HFF-Myc (cell line): ENCODE measurements around the gene NTM.

ENCODE experiments used
- DNase-seq: peaks from one replicate; pipeline ENCODE4 v3.0.0-alpha.2; 2011; ENCODE audit warnings: low read depth; ENCODE audit errors: extremely low read depth
- H3K4me3 ChIP-seq: replicated peaks from 2 replicates; pipeline ENCODE4 v1.5.1; 2011; ENCODE audit warnings: low read depth, mild to moderate bottlenecking, control low read depth, low read length
- TF ChIP-seq, protein P1 (sequence below): IDR thresholded peaks from 2 replicates; pipeline ENCODE4 v1.5.1; 2012; ENCODE audit warnings: mild to moderate bottlenecking, low read depth, low read length, control low read depth; ENCODE audit errors: missing control alignments

NTM gene

DNA sequence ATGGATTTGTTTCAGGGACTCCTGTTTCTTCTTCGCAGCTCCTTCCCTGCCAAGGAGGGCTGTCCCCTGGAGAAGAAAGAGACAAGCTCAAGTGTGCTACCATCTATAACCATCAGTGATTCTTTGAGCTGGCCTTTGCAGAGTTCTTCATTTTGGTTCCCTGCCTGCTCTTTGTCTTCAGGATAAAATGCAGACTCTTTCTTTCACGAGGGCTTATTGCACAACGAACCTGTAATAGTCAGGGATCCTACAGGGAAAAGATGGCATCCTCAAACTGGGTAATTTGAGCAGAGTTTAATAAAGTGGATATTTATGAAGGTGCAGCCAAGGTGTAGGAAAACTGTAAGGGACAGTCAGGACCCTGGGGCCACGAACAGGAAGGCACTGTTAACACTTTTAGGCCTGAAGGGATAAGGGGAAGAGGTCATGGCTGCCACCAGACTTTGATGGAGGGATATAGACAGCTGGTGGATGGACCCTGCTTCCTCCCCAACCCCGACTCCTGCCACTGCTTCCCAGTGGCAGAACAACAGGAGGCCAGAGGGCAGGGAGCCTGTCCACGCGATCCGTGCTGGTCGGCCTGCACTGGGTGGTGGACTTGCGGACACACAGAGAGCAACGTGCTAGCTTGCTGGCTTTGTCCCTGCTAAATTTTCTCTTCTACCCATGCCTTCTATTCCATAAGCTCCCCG is 767.0 kb downstream of the NTM start:
- DNase-seq: no peak
- H3K4me3 ChIP-seq: no peak overlapping the region
- TF ChIP-seq, protein P1, sequence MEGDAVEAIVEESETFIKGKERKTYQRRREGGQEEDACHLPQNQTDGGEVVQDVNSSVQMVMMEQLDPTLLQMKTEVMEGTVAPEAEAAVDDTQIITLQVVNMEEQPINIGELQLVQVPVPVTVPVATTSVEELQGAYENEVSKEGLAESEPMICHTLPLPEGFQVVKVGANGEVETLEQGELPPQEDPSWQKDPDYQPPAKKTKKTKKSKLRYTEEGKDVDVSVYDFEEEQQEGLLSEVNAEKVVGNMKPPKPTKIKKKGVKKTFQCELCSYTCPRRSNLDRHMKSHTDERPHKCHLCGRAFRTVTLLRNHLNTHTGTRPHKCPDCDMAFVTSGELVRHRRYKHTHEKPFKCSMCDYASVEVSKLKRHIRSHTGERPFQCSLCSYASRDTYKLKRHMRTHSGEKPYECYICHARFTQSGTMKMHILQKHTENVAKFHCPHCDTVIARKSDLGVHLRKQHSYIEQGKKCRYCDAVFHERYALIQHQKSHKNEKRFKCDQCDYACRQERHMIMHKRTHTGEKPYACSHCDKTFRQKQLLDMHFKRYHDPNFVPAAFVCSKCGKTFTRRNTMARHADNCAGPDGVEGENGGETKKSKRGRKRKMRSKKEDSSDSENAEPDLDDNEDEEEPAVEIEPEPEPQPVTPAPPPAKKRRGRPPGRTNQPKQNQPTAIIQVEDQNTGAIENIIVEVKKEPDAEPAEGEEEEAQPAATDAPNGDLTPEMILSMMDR: no peak

DNA sequence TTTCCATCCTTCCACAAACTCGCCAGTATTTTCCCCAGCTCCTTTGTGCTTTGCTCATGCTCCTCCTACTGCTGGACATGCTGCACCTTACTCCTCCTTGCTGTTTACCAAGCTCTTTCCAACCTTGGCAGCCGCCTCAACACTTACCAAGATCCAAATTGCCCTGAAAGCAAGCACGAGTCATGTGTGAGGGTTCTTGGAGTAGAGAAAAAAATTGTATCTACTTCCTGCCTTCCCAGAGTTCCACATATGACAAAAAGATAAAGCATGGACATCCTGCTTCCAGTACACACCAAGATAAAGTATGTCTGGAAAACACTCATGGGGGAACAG is 767.5 kb downstream of the NTM start:
- TF ChIP-seq, protein P1: no peak

DNA sequence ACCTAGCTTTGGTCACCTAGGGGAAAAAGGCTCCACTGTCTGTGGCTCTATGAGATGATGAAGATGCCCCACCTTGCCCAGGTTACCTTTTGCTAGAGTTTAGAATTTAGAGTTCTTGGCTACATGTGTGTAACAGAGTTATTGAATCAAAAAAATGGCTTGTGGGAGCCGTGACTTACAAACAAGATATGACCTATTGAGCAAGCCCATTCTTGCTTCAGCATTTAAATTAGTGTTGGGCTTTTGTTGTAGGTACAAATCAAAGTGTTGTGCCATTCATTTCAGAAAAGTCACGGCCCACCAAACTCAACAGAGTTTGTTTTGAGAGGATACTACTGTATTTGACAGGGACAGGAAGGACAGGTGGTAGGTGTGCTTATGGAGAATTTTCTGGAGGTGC is 768.8 kb downstream of the NTM start:
- no peak for DNase-seq
- no peak overlapping the region for H3K4me3 ChIP-seq
- TF ChIP-seq, protein P1: no peak

More for the DNA sequence above, 767.5 kb downstream of the NTM start:
- H3K4me3 ChIP-seq: no peak overlapping the region
- DNase-seq: no peak

DNA sequence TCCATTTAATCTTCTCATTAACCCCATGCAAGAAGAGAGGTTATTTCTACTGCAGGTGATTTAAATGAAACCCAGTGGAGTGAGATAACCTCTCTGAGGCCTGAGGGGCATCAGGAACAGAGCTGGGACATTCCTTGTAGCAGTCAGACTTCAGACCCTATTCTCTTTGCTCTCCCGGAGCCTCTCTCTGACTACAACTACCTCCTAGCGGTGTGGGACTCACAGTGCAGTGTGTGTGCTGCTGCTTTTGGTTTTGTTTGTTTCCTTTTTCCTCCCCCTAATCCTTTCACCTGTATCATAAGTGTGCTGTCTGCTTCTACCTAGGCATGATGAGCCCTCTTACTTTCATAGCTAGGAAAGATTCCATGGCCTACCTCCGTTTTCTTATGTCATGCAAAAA is 769.6 kb downstream of the NTM start:
- H3K4me3 ChIP-seq: no peak overlapping the region
- DNase-seq: no peak
- TF ChIP-seq, protein P1: no peak

DNA sequence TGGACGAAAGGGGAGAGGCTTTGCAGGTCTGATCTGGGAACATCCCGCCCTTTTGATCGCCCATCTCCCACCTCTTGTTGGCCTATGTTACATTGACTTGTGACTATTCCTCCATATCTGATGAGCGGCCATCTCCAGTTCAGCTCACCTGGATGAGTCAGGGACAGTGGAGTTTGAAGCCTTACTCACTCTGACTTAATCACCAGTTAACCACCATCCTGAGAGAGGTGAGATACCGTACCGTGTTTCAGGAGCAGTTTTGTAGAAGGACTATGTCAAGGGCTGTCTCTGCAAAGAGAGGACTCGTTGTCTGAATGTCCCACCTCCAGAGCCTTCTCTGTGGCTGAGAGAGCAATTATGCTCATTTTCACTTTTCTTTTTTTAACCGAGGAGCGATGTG is 771.7 kb downstream of the NTM start:
- TF ChIP-seq, protein P1: no peak
- H3K4me3 ChIP-seq: no peak overlapping the region
- DNase-seq: no peak

DNA sequence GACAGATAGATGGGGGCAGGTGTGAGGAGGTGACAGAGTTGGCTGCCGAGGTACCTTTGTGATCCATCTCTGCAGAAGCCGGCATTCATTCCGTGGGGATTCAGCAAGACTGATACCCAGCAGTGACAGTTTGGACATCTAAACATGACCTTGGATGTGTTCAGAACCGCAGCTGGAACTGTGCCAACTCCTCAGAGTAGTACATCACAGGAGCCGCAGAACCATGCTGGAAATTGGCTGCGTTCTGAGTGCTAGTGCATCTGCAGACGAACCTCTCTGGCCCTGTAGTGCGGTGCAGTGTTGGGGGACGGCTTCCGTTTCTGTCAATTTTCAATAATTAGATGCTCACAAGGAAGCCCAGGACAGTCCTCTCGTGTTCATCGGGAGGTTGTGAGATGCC is 772.1 kb downstream of the NTM start:
- DNase-seq: no peak
- TF ChIP-seq, protein P1: no peak
- no peak overlapping the region for H3K4me3 ChIP-seq

DNA sequence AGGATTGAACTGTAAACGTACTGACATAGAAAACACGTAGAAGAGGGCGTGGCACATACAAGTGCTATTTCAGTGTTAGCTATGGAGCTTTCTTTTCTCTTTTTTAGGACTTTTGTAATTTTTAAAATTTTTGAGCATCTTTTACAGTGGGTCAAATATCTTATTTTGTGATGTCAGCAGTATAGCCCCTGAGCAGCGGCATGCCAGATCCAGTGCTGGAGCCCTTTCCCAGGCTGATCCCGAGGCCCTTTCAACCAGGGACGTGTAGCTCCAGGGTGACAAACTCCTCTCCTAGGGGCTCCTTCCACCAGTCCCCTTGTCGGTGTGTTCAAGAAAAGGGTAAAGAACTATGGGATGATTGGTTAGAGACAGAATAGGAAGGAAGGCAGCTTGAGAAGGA is 777.0 kb downstream of the NTM start:
- no peak overlapping the region for H3K4me3 ChIP-seq
- TF ChIP-seq, protein P1: no peak
- DNase-seq: no peak
